Right renal pelvis (tissue), 4 donors: ENCODE data around the gene TAPBPL. TPM values are rescaled to one million over a fixed set of nuclear protein-coding genes. Genes with fewer than 3 reads are reported as not detected.
"Not testable (repeated sequence)": the region's sequence is repeated elsewhere in the genome, so short reads cannot be mapped to it uniquely, and the experiment has no call there.

ENCODE experiments used
- DNase-seq, 4 donors: peaks; one replicate each; pipeline ENCODE4 v3.0.0-alpha.2; 2013; ENCODE audit warnings: low read depth in 4 of 4, low spot score in 3 of 4, missing footprints in 1 of 4
- polyA plus RNA-seq, 4 donors: library from polyadenylated mRNA; unstranded; fragments of 120-200 nt; gene quantifications; one replicate each; pipeline ENCODE4 v1.2.1, GENCODE V29; 2013; ENCODE audit not compliant: insufficient read length in 4 of 4

The TAPBPL gene
- polyA plus RNA-seq, 4 donors: 16.1 to 19.8 (median 18.7) TPM

DNA sequence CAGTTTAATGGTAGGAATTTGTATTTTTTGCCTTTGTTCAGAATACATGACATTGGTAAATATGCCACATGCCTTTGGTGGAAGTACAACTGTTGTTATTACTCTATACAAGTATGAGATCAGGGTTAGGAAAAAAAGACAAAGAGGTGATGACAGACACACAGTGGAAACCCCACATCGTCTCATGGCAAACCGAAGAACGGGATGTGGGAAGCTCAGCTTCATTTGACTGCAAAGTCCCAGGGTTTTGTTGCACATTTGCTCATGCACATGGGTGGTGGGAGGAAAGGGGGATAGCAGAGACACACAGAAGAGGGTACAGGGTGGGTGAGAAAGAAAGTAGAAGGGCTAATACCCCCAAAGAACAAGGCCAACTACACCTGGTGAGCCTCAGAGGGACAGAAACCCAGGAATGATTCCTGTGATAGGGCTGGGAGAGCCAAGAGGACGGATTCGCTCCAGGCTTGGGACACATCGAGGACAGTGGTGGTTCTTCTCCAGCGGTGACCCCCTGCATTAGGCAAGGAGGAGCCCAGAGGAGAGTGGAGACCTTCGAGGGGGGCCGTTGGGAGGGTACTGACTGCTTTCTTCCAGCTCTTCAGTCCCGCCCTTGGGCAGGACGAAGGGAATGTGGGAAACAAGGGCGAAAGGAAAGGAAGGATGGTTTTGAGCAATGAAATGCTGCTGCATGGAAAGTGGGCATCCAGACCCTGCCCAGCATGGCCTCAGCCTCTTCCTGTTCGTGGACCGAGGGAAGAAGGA lies 10.6 kb downstream of the TAPBPL start:
- no peak for DNase-seq

GRCh38 chr12:6463216-6463615 lies 11.4 kb downstream of the TAPBPL start:
- DNase-seq: no peak

GRCh38 chr12:6463858-6464257 lies 12.0 kb downstream of the TAPBPL start:
- no peak for DNase-seq

DNA sequence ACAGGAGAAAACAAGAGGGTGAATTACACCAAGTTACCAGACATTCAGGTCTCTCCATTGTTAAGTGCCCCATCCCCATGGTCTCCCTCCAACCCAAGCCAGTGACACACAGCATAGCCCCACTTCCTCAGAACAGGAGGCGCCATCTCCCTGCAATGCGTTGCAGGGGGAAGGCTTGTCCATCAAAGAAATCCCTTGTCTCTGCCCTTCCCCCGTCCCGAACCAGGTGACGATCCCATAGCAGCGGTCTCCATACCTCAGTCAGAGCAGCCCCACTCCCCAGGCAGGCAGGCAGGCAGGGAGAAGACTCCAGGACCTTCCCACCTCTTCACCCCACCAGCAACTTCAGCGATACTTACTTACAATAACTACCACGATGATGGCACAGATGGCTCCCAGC lies 12.7 kb downstream of the TAPBPL start:
- no peak for DNase-seq

DNA sequence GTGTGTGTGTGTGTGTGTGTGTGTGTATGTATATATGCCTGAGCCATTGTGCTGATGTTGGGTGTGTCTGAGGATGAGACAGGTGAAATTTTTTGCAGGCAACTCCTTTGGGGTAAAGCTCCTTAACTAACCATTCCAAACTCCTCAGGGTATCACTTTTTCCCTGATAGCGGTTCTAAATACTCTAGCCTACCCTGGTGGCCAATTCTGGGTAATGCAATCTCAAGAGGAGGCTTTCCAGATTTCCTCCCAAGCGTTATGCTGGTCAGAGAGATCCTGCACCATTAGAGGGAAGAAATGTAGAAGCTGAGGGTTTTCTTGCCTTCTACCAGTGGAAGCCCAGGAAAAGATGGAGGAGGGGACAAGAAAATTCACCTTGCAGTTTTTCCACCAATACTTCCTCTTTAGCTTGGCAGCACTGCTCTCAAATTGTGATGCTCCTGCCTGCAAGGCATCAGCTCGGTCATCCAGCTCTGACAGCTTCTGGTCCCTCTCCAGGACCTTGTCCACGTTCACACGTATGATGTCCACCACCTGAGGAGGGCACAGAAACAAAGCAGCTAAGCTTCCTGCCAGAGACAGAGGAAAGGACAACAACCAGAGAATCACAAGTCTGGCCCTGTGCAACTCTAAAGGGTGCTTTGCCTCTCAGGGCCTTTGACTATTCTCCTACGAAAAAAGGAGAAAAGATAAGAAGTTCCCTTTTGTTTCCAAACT lies 13.8 kb downstream of the TAPBPL start:
- peak in 3 of 4 donors; percentile 60 to 67 (median 66) for DNase-seq

DNA sequence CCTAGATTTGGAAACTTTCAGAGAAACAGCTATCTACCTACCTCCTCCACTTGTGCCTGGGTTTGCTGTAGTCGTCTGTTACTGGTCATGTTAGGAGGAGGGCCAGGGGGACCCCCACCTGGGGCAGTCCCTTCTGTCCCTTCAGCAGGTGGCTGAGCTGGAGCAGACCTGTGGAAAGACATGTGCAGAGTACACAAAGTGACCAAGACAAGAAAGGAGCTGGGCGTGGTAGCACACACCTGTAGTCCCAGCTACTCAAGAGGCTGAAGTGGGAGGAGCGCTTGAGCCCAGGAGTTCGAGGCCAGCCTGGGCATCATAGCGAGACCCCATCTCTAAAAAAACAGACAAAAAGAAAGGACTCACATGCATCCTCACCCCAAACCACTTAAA lies 14.3 kb downstream of the TAPBPL start:
- DNase-seq: no peak

DNA sequence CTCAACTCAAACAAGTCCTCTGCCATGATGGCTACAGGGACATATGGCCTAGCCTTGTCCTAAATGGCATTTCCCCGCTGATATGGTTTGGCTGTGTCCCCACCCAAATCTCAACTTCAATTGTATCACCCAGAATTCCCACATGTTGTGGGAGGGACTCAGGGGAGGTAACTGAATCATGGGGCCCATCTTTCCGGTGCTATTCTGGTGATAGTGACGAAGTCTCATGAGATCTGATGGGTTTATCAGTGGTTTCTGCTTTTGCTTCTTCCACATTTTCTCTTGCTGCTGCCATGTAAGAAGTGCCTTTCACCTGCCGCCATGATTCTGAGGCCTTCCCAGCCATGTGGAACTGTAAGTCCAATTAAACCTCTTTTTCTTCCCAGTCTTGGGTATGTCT lies 14.9 kb downstream of the TAPBPL start:
- not testable (repeated sequence) for DNase-seq

GRCh38 chr12:6467571-6468282 lies 15.9 kb downstream of the TAPBPL start:
- not testable (repeated sequence) for DNase-seq

- no peak for DNase-seq
Observed at GRCh38 chr12:6468283-6468575, 16.4 kb downstream of the TAPBPL start.

DNA sequence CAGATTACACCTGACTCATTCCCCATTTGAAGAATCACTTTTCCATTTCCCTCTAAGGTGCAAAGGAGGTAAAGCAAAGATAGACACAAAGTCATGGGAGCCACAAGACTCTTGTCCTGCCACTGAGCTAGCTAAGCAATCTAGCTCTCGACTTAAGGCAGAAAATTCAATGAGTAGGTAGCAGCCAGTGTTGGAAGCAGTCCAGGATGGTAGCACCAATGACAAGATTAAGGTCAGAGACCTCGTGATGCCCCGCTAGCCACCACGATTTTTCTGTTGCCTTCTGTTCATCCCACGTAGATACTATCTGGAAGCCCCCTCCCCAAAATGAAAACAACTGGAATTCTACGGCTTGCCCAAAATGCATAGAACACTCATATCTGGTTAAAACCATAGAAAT lies 17.2 kb downstream of the TAPBPL start:
- no peak for DNase-seq

DNA sequence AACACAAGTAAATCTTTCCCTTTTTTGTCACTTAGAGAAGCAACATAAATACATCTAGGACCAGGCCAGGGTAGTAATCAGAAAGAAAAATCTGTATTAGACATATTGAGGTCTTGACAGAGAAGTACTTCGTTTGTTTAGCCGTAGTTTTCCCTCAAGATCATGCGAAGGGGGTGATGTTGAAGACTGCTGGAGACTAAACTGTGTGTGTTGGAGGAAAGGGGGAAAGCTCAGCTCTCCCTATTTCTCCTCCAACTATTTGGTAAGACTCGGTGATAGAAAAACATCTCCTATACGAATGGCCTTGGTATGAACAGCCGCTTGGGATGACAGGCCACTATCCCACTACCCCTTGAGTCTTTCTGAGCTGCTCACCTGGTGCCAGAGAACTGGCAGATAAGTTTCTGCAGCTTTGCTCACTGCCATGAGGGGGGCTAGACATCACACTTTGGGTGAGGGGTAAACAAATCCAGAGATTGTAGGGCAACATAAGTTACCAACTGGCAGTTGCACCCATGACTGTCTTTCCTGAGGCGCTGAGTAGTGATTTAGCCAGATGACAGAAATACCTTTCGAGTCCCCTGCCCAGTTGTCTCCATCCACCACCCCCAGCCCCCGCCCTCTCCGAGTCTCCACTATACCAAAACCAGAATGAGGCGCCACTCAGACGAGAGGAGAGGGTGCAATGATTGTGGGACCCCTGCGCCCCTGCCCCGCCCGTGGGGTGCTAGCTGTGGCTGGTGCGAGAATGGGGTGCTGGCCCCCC lies 17.9 kb downstream of the TAPBPL start:
- no peak for DNase-seq

DNA sequence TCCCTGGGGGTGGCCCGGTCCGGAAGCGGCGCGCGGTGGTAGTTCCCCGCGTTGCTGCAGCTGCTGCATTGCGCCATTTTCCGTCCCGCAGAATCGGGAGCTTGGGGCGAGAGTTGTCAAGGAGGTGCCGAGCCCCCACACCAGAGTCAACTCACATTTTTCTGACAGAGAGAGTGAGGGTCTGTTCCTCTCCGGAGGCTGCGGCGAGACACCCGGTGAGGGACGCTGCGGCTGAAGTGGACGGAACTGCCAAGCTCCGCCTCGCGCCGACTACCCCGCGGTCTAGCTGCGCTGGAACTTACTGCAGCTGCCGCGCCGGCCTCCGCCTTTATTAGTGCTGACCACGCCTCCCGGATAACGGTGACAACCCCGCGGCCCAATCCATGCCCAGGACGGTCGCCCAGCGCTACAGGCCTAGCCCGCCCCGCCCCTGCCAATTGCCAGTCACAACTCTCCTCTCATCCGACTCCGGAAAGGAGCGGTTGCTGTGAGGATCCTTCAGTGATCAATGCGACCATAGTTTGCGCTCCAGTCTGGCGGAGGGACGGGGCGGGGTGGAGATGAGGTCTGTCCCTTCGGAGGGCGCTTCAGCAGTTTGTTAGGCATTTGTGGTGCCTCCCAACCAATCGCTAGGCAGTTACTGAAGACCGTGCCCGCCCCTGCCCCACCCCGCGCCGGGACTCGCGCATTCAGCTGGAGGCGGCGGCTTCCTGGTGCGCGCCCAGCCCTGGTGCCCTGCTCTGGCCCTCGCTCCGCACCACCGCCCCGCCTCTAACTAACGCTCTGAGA lies 18.7 kb downstream of the TAPBPL start, which contains the start of gene VAMP1:
Gene VAMP1 (minus strand): TSS at position 303 of the 789 bp plus-strand sequence. CDS start 146 bp downstream, at position 157.
- DNase-seq: peak; percentile 86 to 93 (median 88)

GRCh38 chr12:6471989-6472360 lies 20.1 kb downstream of the TAPBPL start:
- no peak for DNase-seq

GRCh38 chr12:6472491-6472890 lies 20.6 kb downstream of the TAPBPL start:
- no peak for DNase-seq

GRCh38 chr12:6475233-6475975 lies 23.6 kb downstream of the TAPBPL start:
- DNase-seq: not testable (repeated sequence)

DNA sequence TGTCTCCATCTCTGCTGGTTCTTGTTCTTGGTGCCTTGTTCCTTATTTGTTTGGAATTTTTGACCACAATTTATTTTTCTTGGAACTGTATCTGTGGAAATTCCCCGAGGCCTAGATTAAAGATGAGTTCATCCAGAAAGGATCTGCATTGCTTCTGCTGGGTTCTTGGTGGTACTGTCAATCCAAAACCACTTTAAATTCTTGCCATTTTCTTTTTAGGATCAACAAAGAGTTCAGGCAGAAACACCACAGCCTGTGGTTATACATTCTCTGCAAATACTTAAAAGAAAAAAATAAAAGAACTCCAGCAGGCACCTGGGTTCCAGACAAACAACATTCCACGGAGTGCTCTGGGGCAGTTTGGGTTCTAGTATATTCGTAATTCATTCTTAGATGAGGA lies 24.6 kb downstream of the TAPBPL start:
- no peak for DNase-seq

DNA sequence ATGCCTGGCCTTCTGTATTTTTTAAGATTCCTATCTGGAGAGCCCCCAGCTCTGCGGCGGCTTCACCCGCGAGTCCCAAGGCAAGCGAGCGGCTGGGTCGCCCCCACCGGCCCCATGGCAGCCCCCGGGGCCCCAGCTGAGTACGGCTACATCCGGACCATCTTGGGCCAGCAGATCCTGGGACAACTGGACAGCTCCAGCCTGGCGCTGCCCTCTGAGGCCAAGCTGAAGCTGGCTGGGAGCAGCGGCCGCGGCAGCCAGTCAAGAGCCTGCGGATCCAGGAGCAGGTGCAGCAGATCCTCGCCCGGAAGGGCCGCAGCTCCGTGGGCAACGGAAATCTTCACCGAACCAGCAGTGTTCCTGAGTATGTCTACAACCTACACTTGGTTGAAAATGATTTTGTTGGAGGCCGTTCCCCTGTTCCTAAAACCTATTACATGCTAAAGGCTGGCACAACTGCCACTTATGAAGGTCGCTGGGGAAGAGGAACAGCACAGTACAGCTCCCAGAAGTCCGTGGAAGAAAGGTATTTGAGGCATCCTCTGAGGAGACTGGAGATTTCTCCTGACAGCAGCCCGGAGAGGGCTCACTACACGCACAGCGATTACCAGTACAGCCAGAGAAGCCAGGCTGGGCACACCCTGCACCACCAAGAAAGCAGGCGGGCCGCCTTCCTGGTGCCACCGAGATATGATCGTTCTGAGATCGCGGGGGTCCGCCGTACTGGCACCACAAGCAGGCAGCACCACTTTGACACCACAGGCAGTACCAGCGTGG lies 25.9 kb downstream of the TAPBPL start:
- not testable (repeated sequence) for DNase-seq

DNA sequence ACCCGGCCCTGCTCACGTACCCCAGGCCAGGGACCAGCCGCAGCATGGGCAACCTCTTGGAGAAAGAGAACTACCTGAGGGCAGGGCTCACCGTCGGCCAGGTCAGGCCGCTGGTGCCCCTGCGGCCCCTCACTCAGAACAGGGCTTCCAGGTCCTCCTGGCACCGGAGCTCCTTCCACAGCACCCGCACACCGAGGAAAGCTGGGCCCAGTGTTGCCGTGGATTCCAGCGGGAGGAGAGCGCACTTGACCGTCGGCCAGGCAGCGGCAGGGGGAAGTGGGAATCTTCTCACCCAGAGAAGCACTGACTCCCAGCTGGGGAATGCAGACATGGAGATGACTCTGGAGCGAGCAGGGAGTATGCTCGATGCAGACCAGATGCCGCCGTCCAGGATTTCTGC lies 26.6 kb downstream of the TAPBPL start:
- DNase-seq: no peak

- no peak for DNase-seq
Observed at GRCh38 chr12:6488240-6488639, 36.4 kb downstream of the TAPBPL start.
